GM23248 (cell line): ENCODE results near the gene TMX1. TPM values are rescaled to one million over a fixed set of nuclear protein-coding genes. Genes with fewer than 3 reads are reported as not detected.

Experiments used
- DNase-seq: peaks from one replicate; pipeline ENCODE4 v3.0.0-alpha.2; 2015
- H2AFZ ChIP-seq: fragments of 200-600 bp; sonication (generic); 2 replicates; pipeline ENCODE4 v1.6.1; 2016; ENCODE audit warnings: antibody characterized with exemption
- H3F3A ChIP-seq: fragments of 200-600 bp; sonication (generic); 2 replicates; pipeline ENCODE4 v1.6.1; 2016; ENCODE audit warnings: mild to moderate bottlenecking, antibody characterized with exemption, mixed run types; ENCODE audit not compliant: insufficient read depth
- H3K27ac ChIP-seq: fragments of 200-600 bp; sonication (generic); 2 replicates; pipeline ENCODE4 v1.5.1; 2016; ENCODE audit warnings: mild to moderate bottlenecking
- H3K27me3 ChIP-seq: fragments of 200-600 bp; sonication (generic); replicated peaks from 2 replicates; pipeline ENCODE4 v1.6.1; 2016; ENCODE audit warnings: mild to moderate bottlenecking; ENCODE audit not compliant: insufficient read depth
- H3K36me3 ChIP-seq: fragments of 200-600 bp; sonication (generic); 2 replicates; pipeline ENCODE4 v1.6.1; 2016; ENCODE audit warnings: low read depth, mild to moderate bottlenecking
- H3K4me1 ChIP-seq: fragments of 200-600 bp; sonication (generic); 2 replicates; pipeline ENCODE4 v1.6.1; 2016; ENCODE audit warnings: mild to moderate bottlenecking; ENCODE audit not compliant: insufficient read depth
- H3K4me2 ChIP-seq: fragments of 200-600 bp; sonication (generic); one replicate; pipeline ENCODE4 v1.6.1; 2016; ENCODE audit warnings: mild to moderate bottlenecking; ENCODE audit not compliant: unreplicated experiment
- H3K4me3 ChIP-seq: fragments of 200-600 bp; sonication (generic); 2 replicates; pipeline ENCODE4 v1.5.1; 2016; ENCODE audit warnings: mild to moderate bottlenecking
- H3K79me2 ChIP-seq: fragments of 200-600 bp; sonication (generic); 2 replicates; pipeline ENCODE4 v1.6.1; 2016; ENCODE audit warnings: mild to moderate bottlenecking; ENCODE audit not compliant: insufficient read depth
- H3K9ac ChIP-seq: fragments of 200-600 bp; sonication (generic); 2 replicates; pipeline ENCODE4 v1.6.1; 2016; ENCODE audit warnings: mild to moderate bottlenecking
- H3K9me2 ChIP-seq: fragments of 200-600 bp; sonication (generic); 2 replicates; pipeline ENCODE4 v1.6.1; 2016; ENCODE audit warnings: mixed run types, mild to moderate bottlenecking, moderate library complexity; ENCODE audit not compliant: insufficient read depth
- H3K9me3 ChIP-seq: fragments of 200-600 bp; sonication (generic); one replicate; pipeline ENCODE4 v1.6.1; 2017; ENCODE audit warnings: low read depth
- H4K20me1 ChIP-seq: fragments of 200-600 bp; sonication (generic); 2 replicates; pipeline ENCODE4 v1.6.0; 2016; ENCODE audit not compliant: insufficient read depth
- EZH2 ChIP-seq: fragments of 200-600 bp; sonication (generic); IDR thresholded peaks from 2 replicates; pipeline ENCODE4 v1.6.1; 2018; ENCODE audit warnings: antibody characterized with exemption, mild to moderate bottlenecking; ENCODE audit not compliant: insufficient read depth, poor library complexity, severe bottlenecking
- EZH2phosphoT487 ChIP-seq: fragments of 200-600 bp; sonication (generic); IDR thresholded peaks from 2 replicates; pipeline ENCODE4 v1.6.1; 2018; ENCODE audit warnings: antibody characterized with exemption, moderate library complexity, mild to moderate bottlenecking, low read depth; ENCODE audit not compliant: insufficient read depth
- WGBS, 2 experiments: methylation state at CpG; one replicate each; pipeline ENCODE4 v1.1.6; 2015 to 2017; ENCODE audit warnings: low lambda C conversion rate in 2 of 2, low coverage in 1 of 2; ENCODE audit errors: missing lambda C conversion rate in 2 of 2; 5-methylcytosine and 5-hydroxymethylcytosine counted together
- in situ Hi-C: fragments of 300-500 bp; cut with MboI; formaldehyde crosslinking; loops from 2 replicates; pipeline ENCODE4 v1.15.0; 2020
- polyA plus RNA-seq: library from polyadenylated mRNA; unstranded; fragments of >200 nt; fragmentation: Nextera tagmentation; extraction: Ambion mirVana; gene quantifications from 2 replicates; pipeline ENCODE4 v1.2.1, GENCODE V29; 2016
- total RNA-seq: library from RNA; depleted of rRNA; stranded (reverse); fragments of >200 nt; shearing (Covaris generic); gene quantifications from 2 replicates; pipeline ENCODE4 v1.2.3, GENCODE V29; 2014

Gene TMX1
- total and polyA plus RNA-seq, 2 experiments from 2014 or later = 54.8 to 67.9 TPM

DNA sequence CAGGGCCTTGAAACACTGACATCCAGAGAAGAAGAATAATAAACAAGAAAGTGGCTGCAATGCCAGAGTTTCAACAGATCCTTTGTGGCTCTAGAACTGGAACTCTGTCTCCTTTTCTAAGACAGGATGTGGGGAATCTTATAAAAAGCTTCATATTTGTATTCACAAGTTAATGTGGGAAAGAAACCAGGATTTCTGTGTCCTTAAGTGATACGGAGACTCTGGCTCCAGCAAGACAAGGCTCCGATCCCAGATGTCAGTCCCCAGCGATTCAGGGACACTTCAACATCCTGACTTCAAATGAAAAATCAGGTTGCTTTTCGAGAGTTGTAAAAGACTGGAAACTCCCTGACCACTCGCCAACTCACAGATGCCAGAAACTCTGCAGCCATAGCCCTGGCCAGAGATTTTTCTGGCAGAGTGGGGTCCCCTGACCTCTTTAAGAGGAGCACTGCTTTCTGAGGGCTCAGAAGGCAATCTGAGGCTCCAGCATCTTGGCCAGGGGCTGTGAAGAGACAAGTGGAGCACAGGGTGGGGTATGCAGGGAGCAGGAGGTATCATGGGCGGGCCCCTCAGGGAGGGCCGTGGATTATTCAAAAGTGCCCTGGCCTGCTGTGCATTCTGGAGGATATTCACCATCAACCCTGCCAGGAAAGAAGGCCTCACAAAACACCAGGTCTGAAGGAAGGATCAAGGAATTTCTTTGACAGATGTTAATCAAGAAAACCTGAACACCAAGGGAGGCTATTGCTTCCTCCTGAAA is 53.3 kb downstream of the TMX1 start:
- Histone ChIP-seq H3K9me3 (no peaks in the 10 kb centered on the region), H3K27me3 (no peaks in the 10 kb centered on the region), H3K9me2 (no peaks in the 10 kb centered on the region), H3K4me2 (peak overlapping the region; percentile 31), H3F3A (peaks cover 21% of the 10 kb centered on the region), H3K4me3 (no peak overlapping the region), H3K79me2 (no peaks in the 10 kb centered on the region), H3K36me3 (no peaks in the 10 kb centered on the region), H3K4me1 (peaks cover 27% of the 10 kb centered on the region), H2AFZ (peak overlapping the region; percentile 81), H4K20me1 (no peaks in the 10 kb centered on the region), H3K27ac (peak overlapping the region; percentile 69), H3K9ac (peak overlapping the region; percentile 59)
- TF ChIP-seq EZH2 (no peak), EZH2phosphoT487 (no peak)
- 20 to 23% methylated on average over 7 of the region's 7 CpGs for WGBS, 2 experiments
- in situ Hi-C loops = no loop called here
- DNase-seq = peak; percentile 67

- Histone ChIP-seq H4K20me1 (no peaks in the 10 kb centered on the region), H2AFZ (peak overlapping the region; percentile 81), H3K4me2 (peak overlapping the region; percentile 31), H3K9me2 (no peaks in the 10 kb centered on the region), H3K36me3 (no peaks in the 10 kb centered on the region), H3K27me3 (no peaks in the 10 kb centered on the region), H3K79me2 (no peaks in the 10 kb centered on the region), H3F3A (peaks cover 21% of the 10 kb centered on the region), H3K4me3 (no peak overlapping the region), H3K4me1 (peaks cover 27% of the 10 kb centered on the region), H3K9me3 (no peaks in the 10 kb centered on the region), H3K27ac (peak overlapping the region; percentile 69), H3K9ac (peak overlapping the region; percentile 59)
- no peak for TF ChIP-seq EZH2phosphoT487
- TF ChIP-seq EZH2 = no peak
- peak; percentile 36 for DNase-seq
- in situ Hi-C loops = no loop called here
- 33 to 39% methylated on average over 6 of the region's 6 CpGs for WGBS, 2 experiments
Measured at GRCh38 chr14:51293912-51294389, 53.9 kb downstream of the TMX1 start.

DNA sequence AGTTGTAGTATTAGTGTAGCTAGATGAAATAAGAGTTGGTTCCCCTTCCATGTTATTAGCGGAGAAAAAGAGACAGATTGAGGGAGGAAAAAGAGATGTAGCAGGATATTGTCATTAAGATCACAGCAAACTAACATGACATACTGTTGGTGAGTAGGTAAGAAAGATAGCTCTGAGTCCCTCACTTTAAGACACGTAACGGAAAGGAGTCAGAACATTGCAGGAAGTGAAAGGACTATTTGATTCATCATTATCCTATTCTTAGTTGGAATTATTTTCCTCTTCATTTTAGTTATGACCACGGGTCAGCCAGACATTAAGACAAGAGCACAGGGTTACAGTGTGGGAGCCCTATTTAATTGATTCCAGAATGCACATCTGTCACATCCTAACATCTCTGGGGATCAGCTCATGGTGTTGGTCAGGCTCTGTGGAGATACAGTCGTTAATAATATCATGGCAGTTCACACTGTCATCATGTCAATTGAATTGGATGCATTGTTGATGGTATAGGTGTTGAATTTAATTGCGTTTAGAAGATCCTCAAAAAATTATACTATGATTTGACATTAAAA is 55.0 kb downstream of the TMX1 start:
- H3K9me2 ChIP-seq = no peaks in the 10 kb centered on the region
- H3F3A ChIP-seq = peaks cover 21% of the 10 kb centered on the region
- H3K27me3 ChIP-seq = no peaks in the 10 kb centered on the region
- no peak overlapping the region for H3K9ac ChIP-seq
- WGBS, 2 experiments = 42 to 50% methylated on average over 6 of the region's 6 CpGs
- no peak overlapping the region for H3K4me3 ChIP-seq
- H3K79me2 ChIP-seq = no peaks in the 10 kb centered on the region
- DNase-seq = peak; percentile 31
- no peaks in the 10 kb centered on the region for H4K20me1 ChIP-seq
- H2AFZ ChIP-seq = no peak overlapping the region
- H3K4me1 ChIP-seq = peaks cover 27% of the 10 kb centered on the region
- no peaks in the 10 kb centered on the region for H3K36me3 ChIP-seq
- TF ChIP-seq EZH2 = no peak
- no peak for TF ChIP-seq EZH2phosphoT487
- no peaks in the 10 kb centered on the region for H3K9me3 ChIP-seq
- 0 out of 2 replicates have a peak overlapping the region, but pooled peaks have one; percentile 3 for H3K27ac ChIP-seq
- no peak overlapping the region for H3K4me2 ChIP-seq
- in situ Hi-C loops = no loop called here

GRCh38 chr14:51295646-51296263 is 55.7 kb downstream of the TMX1 start:
- Histone ChIP-seq H3K4me1 (peaks cover 27% of the 10 kb centered on the region), H3K79me2 (no peaks in the 10 kb centered on the region), H3K9ac (no peak overlapping the region), H3K27me3 (no peaks in the 10 kb centered on the region), H3K4me2 (no peak overlapping the region), H4K20me1 (no peaks in the 10 kb centered on the region), H3K27ac (no peak overlapping the region), H3K36me3 (no peaks in the 10 kb centered on the region), H3K9me3 (no peaks in the 10 kb centered on the region), H2AFZ (no peak overlapping the region), H3F3A (peaks cover 21% of the 10 kb centered on the region), H3K4me3 (no peak overlapping the region), H3K9me2 (no peaks in the 10 kb centered on the region)
- WGBS, 2 experiments = 66 to 67% methylated on average over 6 of the region's 6 CpGs
- DNase-seq = peak; percentile 43
- in situ Hi-C loops = no loop called here
- TF ChIP-seq EZH2 (no peak), EZH2phosphoT487 (no peak)
